HG03159 (cell line): ENCODE measurements around the gene FAM177A1.
"Not testable (repeated sequence)": the region's sequence is repeated elsewhere in the genome, so short reads cannot be mapped to it uniquely, and the experiment has no call there.

Experiments used
- ATAC-seq: cut with Tn5 transposase; IDR thresholded peaks from one replicate; pipeline ENCODE4 v1.9.1; 2021; ENCODE audit warnings: mild to moderate bottlenecking, moderate library complexity; ENCODE audit not compliant: unreplicated experiment

Gene FAM177A1

GRCh38 chr14:35061113-35061791 is 15.2 kb downstream of the FAM177A1 start:
- not testable (repeated sequence) for ATAC-seq

- ATAC-seq = not testable (repeated sequence)
Measured at GRCh38 chr14:35065731-35066130, 19.7 kb downstream of the FAM177A1 start.

GRCh38 chr14:35068238-35069012 is 22.4 kb downstream of the FAM177A1 start:
- no peak for ATAC-seq

GRCh38 chr14:35072226-35072625 is 26.2 kb downstream of the FAM177A1 start:
- no peak for ATAC-seq

GRCh38 chr14:35073486-35073885 is 27.4 kb downstream of the FAM177A1 start:
- no peak for ATAC-seq

- ATAC-seq = no peak
Measured at GRCh38 chr14:35078082-35078481, 32.0 kb downstream of the FAM177A1 start.

- ATAC-seq = no peak
Measured at GRCh38 chr14:35079742-35080141, 33.7 kb downstream of the FAM177A1 start.

- no peak for ATAC-seq
Measured at GRCh38 chr14:35083530-35084150, 37.6 kb downstream of the FAM177A1 start.

- ATAC-seq = no peak
Measured at GRCh38 chr14:35085441-35085840, 39.4 kb downstream of the FAM177A1 start.

- no peak for ATAC-seq
Measured at GRCh38 chr14:35088514-35088913, 42.4 kb downstream of the FAM177A1 start.

- not testable (repeated sequence) for ATAC-seq
Measured at GRCh38 chr14:35094645-35095044, 48.6 kb downstream of the FAM177A1 start.

GRCh38 chr14:35107866-35108265 is 61.8 kb downstream of the FAM177A1 start:
- no peak for ATAC-seq

- ATAC-seq = no peak
Measured at GRCh38 chr14:35112641-35113040, 66.6 kb downstream of the FAM177A1 start.

GRCh38 chr14:35113308-35113950 is 67.4 kb downstream of the FAM177A1 start:
- no peak for ATAC-seq

GRCh38 chr14:35114036-35114435 is 68.0 kb downstream of the FAM177A1 start:
- no peak for ATAC-seq

GRCh38 chr14:35116242-35116641 is 70.2 kb downstream of the FAM177A1 start:
- no peak for ATAC-seq

- no peak for ATAC-seq
Measured at GRCh38 chr14:35117112-35117511, 71.0 kb downstream of the FAM177A1 start.

GRCh38 chr14:35121026-35121886 is 75.2 kb downstream of the FAM177A1 start:
- peak; percentile 4 for ATAC-seq

GRCh38 chr14:35121887-35122695 is 76.0 kb downstream of the FAM177A1 start, which contains the start of the genes PPP2R3C and PRORP:
PPP2R3C (minus strand) TSS chr14:35121990; CDS start chr14:35121959, 31 bp downstream.
PRORP (plus strand) TSS chr14:35122552; CDS start chr14:35123246, 694 bp downstream.
- ATAC-seq = peak; percentile 79
